Measurements from ENCODE around the gene TAF11.
"Not testable (repeated sequence)": the region's sequence is repeated elsewhere in the genome, so short reads cannot be mapped to it uniquely, and the experiment has no call there.

The TAF11 gene

DNA sequence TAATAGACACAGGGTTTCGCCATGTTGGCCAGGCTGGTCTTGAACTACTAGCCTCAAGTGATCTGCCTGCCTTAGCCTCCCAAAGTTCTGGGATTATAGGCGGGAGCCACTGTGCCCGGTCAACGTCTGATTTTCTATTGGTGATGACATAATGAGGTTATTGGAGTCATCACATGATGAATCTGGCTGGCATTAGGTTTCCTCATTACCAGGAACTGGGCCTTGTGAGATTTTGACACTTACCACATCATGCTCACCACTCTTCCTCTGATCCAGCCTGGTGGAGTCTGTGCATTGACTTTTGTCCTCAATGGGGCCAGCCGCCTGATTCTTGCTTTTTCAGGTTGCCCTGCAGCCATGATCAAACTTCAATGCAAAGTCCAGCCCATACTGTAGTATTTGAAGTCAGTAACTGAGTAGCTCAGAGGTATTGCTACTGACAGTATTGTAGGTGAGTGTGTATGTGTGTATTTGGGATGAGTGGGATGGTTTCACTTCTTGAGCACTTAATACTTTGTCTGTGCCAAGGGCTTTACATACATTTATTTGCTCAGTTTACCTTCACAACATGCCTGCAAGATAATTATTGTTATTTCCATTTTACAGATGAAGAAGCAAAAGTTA is 17.3 kb upstream of the TAF11 start:
- no peak for DNase-seq

DNA sequence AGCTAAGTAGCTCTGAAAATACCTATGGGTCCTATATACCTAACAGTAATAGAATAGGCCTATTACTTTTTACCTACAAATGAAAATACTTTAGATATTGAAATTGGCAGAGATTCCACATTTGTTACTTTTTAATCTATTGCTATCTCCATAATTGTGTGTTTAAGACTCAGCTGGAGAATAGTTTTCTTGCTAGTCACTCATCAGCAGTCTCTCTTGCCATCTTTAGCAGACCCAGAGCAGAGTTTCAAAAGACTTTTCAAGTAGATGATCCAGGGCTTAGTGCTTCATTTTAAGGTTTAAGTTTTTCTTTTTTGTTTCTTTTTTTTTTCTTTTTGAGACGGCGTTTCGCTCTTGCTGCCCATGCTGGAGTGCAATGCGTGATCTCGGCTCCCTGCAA is 14.1 kb upstream of the TAF11 start:
- DNase-seq = no peak

DNA sequence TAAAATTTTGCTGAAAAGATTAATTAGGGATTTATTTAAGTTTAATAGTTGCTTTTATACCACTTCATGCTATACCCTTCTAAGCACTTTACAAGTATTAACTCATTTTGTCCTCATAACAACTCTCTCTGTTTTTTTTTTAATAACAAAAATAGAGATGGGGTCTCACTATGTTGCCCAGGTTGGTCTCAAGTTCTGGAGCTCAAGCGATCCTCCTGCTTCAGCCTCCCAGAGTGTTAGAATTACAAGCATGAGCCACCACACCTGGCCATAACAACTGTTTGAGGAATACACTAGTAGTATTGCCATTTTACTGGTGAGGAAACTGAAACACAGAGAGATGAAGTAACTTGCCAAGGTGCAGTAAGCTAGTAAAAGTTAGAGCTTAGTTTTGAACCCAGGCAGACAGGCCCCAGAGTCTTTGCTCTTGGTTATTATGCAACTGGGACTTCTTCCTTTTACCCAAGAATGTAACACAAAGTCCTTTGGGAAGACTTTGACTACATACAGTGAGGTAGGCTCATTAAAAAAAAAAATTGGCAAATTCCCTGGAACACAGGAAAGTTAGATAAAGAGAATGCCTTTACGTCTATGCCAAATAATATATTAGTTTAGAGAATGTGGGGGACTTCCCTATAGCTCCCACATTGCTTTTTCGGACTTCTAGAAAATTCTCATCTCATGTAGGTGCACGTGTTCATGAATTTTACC is 12.6 kb upstream of the TAF11 start:
- no peak for DNase-seq

DNA sequence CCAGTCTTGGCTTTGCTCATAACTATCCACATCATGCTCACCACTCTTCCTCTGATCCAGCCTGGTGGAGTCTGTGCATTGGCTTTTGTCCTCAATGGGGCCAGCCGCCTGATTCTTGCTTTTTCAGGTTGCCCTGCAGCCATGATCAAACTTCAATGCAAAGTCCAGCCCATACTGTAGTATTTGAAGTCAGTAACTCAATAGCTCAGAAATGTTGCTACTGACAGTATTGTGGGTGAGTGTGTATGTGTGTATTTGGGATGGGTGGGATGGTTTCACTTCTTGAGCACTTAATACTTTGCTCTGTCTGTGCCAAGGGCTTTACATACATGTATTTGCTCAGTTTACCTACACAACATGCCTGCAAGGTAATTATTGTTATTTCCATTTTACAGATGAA is 11.9 kb upstream of the TAF11 start:
- not testable (repeated sequence) for DNase-seq

DNA sequence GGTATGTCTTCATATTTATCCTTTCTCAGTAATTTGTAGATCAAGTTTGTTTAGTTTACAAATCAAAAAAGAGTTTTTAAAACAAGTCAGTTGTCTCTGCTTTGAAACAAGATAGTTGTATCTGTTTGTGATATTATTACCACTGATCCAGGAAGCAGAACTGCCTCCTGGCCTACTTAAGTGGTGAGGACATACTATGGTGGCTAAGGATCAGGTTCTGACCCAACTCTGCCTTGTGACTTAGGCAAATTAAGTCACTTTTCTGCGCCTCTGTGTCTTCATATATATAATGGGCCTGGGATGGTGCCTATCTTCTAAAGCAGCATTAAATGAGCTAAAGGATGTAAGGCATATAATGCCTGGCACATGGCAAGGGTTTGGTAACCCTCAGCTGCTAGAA is 9.9 kb upstream of the TAF11 start:
- no peak for DNase-seq

DNA sequence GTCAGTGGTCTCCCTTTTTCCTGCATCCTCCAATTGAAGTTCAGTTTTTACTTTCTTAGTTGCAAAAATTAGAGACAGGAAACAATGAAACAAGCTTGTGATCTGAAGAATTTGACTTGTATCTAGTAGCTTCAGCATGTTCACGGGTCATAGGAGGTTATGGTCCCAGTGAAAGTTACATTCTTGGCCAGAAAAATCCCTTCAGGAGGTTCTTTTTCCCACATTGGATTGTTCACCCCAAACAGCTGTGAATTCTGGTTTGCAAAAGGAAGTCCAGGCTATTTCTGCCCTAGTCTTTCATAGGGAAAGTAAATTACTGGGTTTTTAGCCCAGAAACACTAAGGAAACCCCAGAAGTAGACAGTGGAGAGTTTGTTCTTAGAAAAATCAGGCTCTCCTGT is 9.3 kb upstream of the TAF11 start:
- no peak for DNase-seq

DNA sequence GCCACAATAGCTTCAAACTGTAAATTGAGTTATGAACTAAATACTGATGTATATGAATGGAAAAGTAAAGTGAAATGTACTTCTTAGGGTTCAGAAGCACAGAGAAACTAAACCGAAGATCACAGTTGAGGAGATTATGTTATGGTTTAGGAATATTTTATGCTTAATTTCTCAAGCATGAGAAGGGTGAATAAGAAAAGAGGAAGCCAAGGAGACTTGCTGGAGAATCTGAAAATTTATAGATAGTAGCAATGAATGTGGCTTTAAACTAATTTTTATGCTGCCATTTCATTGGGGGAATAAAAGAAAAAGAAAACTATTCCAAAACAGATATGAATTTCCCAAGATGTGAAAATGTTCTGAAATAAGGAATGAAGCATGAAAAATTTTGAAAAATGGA is 6.9 kb upstream of the TAF11 start:
- DNase-seq = no peak

DNA sequence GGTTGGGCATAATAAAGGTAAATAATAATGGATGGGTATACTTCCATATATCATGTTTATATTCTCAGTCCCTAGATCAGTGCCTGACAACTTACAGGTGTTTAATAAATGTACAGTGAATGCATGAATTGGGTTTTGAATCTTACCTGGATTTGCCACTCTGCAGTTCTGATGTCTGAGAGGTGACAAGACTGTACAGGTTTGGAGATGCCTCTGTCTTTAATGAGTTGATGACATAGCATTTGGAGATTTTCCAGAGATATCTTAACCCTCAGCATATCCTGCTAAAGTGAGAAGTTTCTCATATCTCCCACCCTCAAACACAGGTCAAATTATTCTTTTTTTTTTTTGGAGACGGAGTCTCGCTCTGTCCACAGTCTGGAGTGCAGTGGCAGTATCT is 3.5 kb upstream of the TAF11 start:
- no peak for DNase-seq

DNA sequence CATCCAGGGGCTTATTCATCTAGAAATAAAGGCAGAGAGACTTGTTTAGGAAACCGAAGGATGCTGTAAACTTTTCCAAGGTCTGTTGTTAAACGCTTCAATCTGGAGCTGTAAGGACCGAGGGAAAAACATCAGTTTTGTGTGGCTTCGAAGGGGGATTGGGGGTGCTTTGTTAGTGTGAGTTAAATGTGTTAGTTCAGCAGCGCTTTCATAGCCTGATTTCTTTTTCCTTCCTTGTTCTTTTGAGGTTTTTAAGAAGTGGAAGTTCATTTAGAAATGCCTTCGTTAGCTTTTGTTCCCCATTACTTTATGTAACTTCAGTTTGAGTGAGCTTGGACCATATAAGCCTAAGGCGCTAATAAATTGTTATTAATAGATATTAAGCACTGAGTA is 2.7 kb upstream of the TAF11 start:
- DNase-seq = no peak

DNA sequence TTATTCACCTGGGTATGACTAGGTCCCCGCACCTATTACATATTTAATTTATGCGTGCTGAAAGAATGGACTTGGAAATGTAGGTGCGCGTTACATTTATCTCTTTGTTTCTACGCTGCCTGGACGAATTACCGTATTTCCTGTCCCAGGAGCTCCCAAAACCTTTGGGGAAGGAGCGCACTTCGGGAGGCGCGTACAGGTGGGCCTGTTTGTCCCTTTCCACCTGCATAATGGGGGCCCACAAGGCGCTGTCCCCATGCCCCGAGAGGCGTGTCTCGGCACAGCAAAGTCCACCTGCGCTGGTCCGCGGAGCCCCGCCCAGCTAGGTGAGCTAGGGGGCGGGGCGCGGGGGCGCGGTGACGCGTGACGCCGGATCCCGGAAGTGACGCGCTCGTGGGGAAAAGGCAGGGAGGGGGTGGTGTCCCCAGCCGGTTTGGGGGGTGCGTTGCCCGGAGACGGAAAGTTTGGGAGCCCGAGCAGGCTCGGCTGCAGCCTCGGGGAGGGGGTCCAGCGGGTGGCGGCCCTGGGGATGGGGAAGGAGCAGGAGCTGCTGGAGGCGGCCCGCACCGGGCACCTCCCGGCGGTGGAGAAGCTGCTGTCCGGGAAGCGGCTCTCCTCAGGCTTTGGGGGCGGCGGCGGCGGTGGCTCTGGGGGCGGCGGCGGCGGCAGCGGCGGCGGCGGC is 1.2 kb upstream of the TAF11 start, which contains the start of gene ANKS1A:
Gene ANKS1A, plus strand, starts transcription at position 382 of the 682 bp plus-strand sequence. Its CDS starts 148 bp downstream, at position 530.
- DNase-seq = peak; percentile 87

DNA sequence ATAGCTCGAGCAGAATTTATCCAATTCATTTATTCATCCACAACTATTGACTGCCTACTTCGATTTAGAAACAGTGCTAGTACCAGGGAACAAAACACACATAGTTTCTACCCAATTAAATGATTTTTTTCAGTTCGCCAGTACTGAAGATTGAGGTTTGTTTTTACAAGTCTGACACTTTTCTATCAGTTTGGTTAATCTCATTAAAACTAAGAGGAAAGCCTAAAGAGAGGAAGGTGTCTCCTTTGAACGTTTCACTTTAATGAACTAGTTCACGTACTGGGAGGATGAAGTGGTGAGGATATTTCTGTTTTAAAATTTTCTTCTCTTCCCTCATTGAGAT is 643 bp upstream of the TAF11 start:
- DNase-seq = no peak

DNA sequence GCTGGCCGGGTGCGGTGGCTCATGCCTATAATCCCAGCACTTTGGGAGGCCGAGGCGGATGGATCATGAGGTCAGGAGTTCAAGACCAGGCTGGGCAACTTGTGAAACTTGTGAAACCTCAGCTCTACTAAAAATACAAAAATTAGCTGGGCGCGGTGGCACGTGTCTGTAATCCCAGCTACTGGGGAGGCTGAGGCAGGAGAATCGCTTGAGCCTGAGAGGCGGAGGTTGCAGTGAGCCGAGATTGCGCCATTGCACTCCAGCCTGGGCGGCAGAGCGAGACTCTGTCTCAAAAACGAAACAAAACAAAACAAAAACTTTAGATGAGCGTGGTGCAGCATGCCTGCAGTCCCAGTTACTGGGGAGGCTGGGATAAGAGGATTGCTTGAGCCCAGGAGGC is 2.0 kb downstream of the TAF11 start:
- DNase-seq = not testable (repeated sequence)

DNA sequence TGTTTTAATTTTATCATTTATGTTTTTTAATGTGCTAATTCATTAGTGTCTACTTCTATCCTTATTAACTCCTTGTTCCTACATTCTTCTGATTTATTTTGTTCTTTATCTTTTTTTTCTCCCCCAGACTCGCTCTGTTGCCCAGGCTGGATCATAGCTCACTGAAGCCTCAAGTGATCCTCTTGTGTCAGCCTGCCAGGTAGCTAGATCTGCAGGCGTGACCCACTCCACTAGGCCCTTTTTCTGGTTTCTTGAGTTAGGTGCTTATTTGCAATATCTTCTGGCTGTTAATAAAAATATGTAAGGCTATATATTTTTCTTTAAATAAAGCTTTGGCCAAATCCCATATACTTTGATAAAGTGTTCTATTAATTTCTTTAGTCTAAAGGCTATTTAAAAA is 2.8 kb downstream of the TAF11 start:
- no peak for DNase-seq

DNA sequence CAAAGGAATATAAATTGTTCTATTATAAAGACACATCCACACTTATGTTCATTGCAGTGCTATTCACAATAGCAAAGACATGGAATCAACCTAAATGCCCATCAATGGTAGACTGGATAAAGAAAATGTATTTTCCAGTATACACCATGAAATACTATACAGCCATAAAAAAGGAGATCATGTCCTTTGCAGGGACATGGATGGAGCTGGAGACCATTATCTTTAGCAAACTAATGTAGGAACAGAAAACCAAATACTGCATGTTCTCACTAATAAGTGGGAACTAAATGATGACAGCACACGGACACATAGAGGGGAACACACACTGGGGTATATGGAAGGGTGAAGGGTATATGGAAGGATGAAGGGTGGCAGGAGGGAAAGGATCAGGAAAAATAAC is 3.8 kb downstream of the TAF11 start:
- not testable (repeated sequence) for DNase-seq

DNA sequence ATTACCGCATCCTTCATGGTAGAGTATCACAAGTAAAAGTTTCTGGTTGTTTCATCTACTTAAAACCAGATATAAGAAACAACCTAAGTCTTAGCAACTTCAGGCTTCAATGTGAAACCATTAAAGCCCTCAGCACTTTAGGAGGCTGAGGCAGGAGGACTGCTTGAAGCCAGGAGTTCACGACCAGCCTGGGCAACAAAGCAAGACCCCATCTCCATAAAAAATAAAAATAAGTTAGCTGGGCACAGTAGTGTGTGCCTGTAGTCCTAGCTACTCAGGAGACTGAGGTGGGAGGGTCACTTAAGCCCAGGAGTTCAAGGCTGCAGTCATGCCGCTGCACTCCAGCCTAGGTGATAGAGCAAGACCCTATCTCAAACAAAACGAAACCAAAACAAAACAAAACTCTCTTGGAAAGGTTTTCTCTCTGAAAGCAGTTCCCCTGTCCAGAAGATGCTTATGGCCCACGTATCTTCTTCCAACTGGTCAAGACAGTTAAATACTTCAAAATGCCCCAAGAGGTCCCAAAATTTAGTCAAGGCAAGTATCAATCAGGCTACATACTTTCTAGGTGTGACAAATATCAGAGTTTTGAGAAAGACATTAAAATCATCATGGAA is 9.9 kb downstream of the TAF11 start:
- no peak for DNase-seq

DNA sequence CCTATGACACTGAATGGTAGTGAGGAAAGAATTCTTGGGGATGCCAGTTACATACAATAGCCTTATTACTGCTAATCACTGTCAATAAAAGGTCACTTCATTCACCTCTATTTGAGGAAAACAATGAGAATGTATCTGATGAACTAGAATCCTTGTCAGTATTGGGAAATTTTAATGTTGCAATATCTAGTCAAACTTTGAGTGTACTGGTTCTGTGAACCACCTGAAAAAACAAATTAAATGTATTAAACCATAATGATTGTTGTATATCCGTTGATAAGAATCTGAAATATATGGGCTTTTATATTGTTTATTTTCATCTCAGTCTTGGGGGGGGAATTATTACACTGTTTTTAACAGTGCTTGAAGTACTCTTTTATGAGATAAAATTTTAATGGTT is 10.6 kb downstream of the TAF11 start:
- no peak for DNase-seq

DNA sequence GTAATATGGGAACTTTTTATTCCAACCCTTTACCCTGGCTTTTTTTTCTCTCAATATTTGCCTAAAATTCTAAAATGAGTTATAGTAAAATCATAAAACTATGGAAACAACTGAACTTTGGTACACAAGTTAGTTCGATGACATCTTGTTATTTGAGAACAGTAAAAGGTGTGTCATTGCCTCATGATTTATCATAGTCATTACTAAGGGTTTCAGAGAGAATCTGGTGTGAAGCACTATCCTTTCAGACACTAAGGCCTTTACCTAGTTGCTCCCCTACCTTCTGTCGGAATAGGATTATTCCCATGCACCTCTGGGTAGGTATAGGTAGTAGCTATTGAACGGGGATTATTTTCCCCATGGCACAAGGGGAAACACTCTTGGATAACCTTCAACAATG is 11.4 kb downstream of the TAF11 start:
- DNase-seq = no peak

DNA sequence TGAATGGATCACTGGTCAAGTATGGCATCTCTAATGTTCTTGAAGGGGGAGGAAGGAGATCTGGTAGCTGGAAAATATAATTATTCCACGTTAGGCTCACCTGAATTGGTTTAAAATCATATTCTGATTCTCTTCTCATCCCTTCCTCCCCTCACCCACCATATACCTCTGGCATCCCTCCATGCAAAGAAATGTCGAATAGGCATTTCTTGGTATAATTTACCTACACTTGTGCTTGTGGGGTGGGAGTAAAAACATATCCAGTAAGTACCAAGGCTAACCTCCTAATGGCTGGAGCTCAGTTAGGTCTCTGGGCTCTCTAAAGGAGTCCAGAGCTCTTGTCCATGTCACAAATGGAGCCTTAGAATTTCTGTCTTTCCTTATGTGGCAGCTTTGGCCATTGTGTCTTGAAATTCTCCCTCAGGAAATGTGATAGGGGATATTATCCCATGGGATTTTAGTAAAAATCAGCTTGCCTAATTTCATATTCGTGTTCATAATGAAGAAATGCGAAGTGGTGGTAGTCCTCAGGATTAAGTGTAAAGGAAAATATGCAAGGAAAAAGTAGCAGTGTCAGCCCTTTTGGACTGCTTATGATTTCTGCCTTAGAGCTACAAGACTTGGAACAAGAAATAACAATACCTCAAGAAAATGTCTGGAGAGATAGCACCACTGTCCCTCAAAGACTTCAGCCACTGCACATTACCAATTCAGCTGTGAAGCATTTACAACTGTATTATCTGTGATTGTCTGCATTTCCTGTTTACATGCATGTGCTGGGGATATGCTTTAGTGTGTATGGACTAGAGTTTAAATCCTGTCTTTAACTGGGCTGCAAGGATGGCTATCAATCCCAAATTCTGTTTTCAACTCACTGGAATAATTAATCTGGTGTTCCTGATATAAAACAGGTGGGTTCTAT is 12.3 kb downstream of the TAF11 start:
- DNase-seq = no peak

DNA sequence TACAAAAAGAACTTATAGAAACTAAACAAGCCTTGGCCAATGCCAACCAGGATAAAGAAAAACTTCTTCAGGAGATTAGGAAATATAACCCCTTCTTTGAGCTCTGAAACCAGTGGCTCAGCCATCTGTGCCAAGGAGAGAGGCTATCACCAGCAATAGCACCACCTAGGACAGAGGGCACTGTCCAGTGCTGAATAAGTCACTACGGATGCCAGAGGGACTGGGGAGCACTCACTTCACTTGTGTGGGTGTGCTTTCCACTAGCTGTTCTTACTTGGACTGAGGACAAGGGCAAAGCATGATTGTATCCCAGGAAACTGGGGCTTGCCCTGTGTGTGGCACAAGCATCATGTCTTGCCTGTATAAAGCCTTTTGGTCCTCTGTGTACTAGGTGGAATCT is 15.5 kb downstream of the TAF11 start:
- DNase-seq = no peak

DNA sequence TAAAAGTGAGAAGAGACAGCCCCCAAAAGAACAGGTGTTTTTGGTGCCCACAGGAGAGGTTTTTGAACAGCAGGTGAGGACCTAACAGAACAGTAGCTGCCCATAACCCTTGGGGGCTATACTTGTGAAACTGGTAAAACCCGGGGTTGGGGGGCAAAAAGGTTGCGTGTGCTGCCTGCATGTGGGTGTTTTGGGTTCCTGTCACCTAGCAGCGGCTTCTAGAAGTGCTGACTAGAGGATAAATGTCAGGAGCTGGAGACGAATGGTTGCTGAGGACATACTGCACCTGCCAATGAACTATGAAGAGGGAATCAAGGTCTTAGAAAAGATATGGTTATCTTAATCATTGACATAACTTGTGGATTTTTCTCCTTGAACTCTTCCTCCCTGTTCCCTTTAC is 16.0 kb downstream of the TAF11 start:
- no peak for DNase-seq

DNA sequence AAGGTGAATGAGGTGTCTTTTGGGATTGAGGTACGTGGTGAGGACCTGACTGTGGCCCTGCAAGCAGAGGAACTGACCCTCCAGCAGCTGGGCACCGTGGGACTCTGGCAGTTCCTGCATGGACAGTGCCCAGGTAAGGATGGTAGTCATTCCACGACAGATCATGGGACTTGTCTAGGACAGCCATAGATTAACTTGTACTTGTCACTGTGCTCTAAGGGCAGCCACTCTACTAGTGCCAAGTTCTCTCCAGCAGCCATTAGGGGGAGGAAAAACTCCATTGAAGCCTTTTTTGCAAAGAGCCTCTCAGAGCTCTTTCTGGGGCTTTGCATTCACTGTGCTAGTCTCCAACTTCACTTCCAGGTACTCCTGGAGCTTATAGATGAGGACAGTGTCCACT is 20.4 kb downstream of the TAF11 start:
- DNase-seq = no peak

DNA sequence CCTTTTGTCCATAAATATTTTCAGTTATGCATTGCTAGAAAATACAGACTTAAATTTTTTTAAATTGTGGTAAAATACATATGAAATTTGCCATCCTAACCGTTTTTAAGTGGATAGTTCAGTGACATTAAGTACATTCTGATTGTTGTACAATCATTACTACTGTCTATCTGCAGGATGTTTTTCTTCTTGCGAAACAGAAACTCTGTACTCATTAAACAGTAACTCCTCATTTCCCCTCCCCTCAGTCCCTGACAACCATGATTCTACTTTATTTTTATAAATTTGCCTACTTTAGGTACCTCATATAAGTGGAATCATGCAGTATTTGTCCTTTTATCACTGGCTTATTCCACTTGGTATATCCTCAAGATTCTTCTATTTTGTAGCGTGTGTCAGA is 21.3 kb downstream of the TAF11 start:
- no peak for DNase-seq

DNA sequence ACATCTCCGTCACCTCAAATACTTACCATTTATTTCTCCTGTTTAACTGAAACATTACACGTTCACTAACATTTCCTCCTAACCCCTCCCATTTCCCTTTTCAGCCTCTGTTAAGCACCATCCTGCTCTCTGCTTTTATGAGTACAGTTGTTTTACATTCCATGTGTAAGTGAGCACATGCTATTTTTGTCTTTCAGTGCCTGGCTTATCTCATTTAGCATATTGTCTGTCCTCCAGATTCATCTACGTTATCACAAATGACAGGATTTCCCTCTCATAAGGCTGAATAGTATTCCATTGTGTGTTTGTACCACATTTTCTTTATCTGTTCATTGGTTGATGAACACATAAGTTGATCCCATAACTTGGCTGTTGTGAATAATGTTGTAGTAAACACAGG is 22.7 kb downstream of the TAF11 start:
- DNase-seq = no peak
